SW480 (cell line): ENCODE data around the gene THSD1.
"Not testable (repeated sequence)": the region's sequence is repeated elsewhere in the genome, so short reads cannot be mapped to it uniquely, and the experiment has no call there.

Experiments
- DNase-seq: peaks from one replicate; pipeline ENCODE4 v3.0.0-alpha.2; 2016; ENCODE audit warnings: low spot score

Gene THSD1

GRCh38 chr13:52356327-52356726 is 49.6 kb downstream of the THSD1 start:
- DNase-seq = peak; percentile 68

DNA sequence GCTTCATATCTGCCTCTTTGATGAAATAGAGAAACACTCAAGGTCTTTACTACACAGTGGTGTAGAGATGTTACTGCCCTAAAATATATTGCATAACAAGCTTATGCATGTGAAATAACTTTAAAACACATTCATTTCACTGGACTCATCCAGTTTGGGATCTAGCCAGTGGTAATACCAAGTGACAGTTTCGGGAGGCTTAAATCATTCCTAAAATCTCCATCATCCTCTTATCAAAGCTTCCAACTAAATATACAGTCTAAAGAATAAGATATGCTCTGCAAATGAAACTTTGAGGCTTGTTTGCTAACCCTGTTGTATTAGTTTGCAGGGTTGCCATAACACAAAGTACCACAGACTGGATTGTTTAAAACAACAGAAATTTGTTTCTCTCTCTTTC is 52.8 kb downstream of the THSD1 start:
- no peak for DNase-seq

DNA sequence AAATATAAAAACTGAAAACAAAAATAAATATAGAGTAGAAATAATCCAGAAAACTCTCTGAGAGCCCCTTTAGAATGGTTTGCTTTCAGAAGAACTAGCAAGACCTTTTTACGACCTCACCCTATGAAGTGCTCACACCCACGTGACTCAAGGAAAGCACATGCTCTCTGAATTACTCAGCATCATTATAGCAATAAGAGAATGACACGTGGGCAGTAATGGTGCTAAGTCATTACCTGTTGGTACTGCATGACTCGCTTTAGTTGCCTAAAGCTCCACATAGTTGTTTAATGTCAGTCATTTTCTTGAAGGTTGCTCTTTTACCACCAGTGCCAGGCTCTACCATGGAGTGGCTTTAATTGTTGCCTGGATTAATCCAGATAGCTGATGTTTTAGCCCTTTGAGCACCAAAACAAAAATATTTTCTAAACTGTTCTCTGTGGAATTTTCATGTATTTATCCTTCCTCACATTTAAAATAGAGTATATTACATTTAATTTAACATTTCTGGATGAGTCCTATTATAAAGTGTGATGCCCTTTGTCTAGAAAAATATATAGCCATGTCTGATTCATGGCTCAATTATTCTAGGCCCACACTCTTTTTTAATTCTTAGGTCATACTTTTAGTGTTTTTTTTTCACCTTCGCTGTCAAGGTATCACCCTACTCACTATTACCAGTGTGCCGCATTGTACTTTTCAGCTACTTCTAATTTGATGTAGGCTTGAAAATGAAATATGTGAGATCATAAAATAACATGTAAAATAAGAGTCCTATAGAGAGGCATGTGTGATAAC is 56.8 kb downstream of the THSD1 start:
- peak; percentile 94 for DNase-seq

- peak; percentile 93 for DNase-seq
Measured at GRCh38 chr13:52348071-52348470, 57.9 kb downstream of the THSD1 start.

DNA sequence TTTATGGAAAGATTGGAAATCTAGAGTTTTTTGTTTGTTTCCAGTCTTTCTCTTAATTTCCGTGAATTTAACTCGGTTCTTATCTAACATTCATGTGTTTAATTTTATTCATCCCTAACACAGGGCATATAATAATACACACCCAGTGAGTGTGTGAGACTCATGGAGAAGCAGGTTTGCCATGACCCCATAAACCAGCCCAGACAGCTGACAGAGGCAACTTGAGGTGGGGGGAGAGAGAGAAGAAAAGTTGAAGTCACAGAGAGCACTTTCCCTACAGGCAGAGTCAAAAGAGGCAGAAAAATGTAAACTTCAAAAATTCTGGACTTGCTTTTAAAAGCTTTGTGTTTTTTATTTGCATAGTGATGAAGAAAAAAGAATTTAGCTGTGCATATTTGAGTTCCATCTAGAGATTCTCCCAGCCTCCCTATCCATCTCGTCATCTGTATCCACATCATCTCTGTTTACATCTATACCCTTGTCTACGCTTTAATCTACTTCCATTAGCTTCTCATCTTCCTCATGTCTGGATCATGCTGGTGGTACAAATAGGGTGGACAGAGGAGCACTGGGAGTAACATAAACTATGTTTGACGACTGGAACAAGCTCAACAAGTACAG is 60.2 kb downstream of the THSD1 start:
- no peak for DNase-seq

DNA sequence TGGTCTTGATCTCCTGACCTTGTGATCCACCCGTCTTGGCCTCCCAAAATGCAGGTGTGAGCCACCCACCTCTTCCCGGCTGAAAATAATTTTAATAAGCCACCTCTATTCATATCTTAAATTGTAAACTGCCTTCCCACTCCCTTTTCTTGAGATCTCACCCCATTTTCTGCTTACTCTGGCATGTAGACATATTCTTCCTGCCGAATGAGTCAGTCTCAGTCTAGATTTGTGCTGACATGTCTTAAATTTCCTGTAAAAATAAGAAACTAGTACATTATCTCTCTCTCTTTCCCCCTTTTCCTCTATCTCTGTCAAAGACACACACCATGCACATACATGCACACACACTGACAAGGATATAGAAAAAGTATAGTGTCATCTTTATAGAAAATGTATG is 60.9 kb downstream of the THSD1 start:
- no peak for DNase-seq

GRCh38 chr13:52344108-52344507 is 61.9 kb downstream of the THSD1 start:
- no peak for DNase-seq

DNA sequence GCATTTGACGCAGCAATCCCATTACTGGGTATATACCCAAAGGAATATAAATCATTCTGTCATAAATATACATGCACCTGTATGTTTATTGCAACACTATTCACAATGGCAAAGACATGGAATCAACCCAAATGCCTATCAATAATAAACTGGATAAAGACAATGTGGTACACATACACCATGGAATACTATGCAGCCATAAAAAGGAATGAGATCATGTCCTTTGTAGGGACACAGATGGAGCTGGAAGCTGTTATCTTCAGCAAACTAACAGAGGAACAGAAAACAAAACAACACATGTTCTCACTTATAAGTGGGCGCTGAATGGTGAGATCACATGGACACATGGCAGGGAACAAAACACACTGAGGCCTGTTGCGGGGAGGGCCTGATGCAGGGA is 63.8 kb downstream of the THSD1 start:
- not testable (repeated sequence) for DNase-seq

DNA sequence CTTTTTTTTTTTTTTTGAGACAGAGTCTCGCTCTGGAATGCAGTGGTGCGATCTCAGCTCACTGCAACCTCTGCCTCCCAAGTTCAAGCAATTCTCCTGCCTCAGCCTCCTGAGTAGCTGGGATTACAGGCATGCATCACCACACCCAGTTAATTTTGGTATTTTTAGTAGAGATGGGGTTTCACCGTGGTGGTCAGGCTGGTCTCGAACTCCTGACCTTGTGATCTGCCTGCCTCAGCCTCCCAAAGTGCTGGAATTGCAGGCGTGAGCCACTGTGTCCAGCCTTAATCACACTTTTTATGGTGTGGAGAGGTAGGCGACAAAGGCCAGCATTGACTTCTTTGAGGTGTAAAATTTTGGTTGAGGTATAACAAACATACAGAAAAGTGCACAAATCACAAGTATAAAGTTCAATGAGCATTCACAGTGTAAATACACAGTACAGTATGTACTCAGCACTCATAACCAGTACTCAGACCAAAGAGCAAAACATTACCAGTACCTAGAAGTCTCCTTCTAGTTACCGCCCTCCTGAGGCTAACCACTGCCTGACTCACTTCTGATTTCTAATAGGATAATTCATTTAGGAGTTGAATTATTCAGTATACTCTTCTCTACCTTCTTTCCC is 68.0 kb downstream of the THSD1 start:
- DNase-seq = not testable (repeated sequence)

- DNase-seq = not testable (repeated sequence)
Measured at GRCh38 chr13:52334107-52334506, 71.9 kb downstream of the THSD1 start.

DNA sequence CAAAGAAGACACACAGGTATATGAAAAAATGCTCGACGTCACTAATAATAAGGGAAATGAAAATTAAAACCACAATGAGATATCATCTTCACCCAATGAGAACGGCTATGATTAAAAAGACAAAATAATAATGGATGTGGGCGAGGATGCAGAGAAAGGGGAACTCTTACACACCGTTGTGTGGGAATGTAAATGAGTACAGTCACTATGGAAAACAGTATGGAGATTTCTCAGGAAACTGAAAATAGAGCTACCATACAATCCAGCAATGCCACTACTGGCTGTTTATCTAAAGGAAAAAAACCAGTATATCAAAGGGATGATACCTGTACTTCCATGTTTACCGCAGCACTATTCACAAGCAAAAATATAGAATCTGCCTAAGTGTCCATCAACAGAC is 74.1 kb downstream of the THSD1 start:
- not testable (repeated sequence) for DNase-seq
